H9 (cell line): Measurements from ENCODE around the gene PEAK3. TPM values are rescaled to one million over a fixed set of nuclear protein-coding genes. Genes with fewer than 3 reads are reported as not detected.

ENCODE experiments used
- DNase-seq: peaks from one replicate; pipeline ENCODE4 v3.0.0-alpha.2; 2017
- H2AFZ ChIP-seq: one replicate; pipeline ENCODE4 v1.6.1; 2013; ENCODE audit warnings: mild to moderate bottlenecking, low read length, control low read depth, moderate library complexity
- H2AK5ac ChIP-seq: 2 replicates; pipeline ENCODE4 v1.6.1; 2013; ENCODE audit warnings: low read length, control low read depth, mixed read lengths; ENCODE audit not compliant: insufficient read length
- H2BK120ac ChIP-seq: one replicate; pipeline ENCODE4 v1.6.1; 2013; ENCODE audit warnings: low read depth, mild to moderate bottlenecking, low read length, control low read depth, inconsistent platforms; ENCODE audit not compliant: poor library complexity, severe bottlenecking
- H2BK12ac ChIP-seq: 2 replicates; pipeline ENCODE4 v1.6.1; 2013; ENCODE audit warnings: low read length, control low read depth, mixed read lengths, low read depth; ENCODE audit not compliant: insufficient read length
- H2BK15ac ChIP-seq: 2 replicates; pipeline ENCODE4 v1.6.1; 2013; ENCODE audit warnings: low read depth, low read length, control low read depth
- H2BK20ac ChIP-seq: one replicate; pipeline ENCODE4 v1.6.1; 2013; ENCODE audit warnings: low read depth, mild to moderate bottlenecking, low read length, control low read depth, inconsistent platforms; ENCODE audit not compliant: poor library complexity, severe bottlenecking
- H2BK5ac ChIP-seq: 2 replicates; pipeline ENCODE4 v1.6.1; 2013; ENCODE audit warnings: low read length, control low read depth, mixed read lengths; ENCODE audit not compliant: insufficient read length
- H3K14ac ChIP-seq: 2 replicates; pipeline ENCODE4 v1.6.1; 2013; ENCODE audit warnings: low read length, control low read depth; ENCODE audit not compliant: insufficient read depth
- H3K18ac ChIP-seq: 2 replicates; pipeline ENCODE4 v1.6.1; 2013; ENCODE audit warnings: low read depth, mild to moderate bottlenecking, mixed read lengths, low read length, control low read depth; ENCODE audit not compliant: insufficient read length
- H3K23ac ChIP-seq: 2 replicates; pipeline ENCODE4 v1.6.1; 2013; ENCODE audit warnings: low read length, control low read depth, mixed read lengths, low read depth; ENCODE audit not compliant: insufficient read length
- H3K23me2 ChIP-seq: 2 replicates; pipeline ENCODE4 v1.6.1; 2013; ENCODE audit warnings: low read depth, mild to moderate bottlenecking, mixed read lengths, low read length, control low read depth; ENCODE audit not compliant: insufficient read length, poor library complexity, severe bottlenecking
- H3K27ac ChIP-seq: 2 replicates; pipeline ENCODE4 v1.5.1; 2013; ENCODE audit warnings: low read length, control low read depth, mixed read lengths, low read depth; ENCODE audit not compliant: insufficient read length
- H3K27me3 ChIP-seq: 2 replicates; pipeline ENCODE4 v1.6.1; 2013; ENCODE audit warnings: low read length, control low read depth, inconsistent platforms; ENCODE audit not compliant: insufficient read depth
- H3K4ac ChIP-seq: 2 replicates; pipeline ENCODE4 v1.6.1; 2013; ENCODE audit warnings: low read depth, mild to moderate bottlenecking, control low read depth, inconsistent platforms, low read length, moderate library complexity
- H3K4me1 ChIP-seq: 2 replicates; pipeline ENCODE4 v1.6.1; 2013; ENCODE audit warnings: low read length, control low read depth, inconsistent platforms; ENCODE audit not compliant: insufficient read depth
- H3K4me2 ChIP-seq: 2 replicates; pipeline ENCODE4 v1.6.1; 2013; ENCODE audit warnings: low read length, control low read depth, mixed read lengths; ENCODE audit not compliant: insufficient read length, insufficient read depth
- H3K56ac ChIP-seq: 2 replicates; pipeline ENCODE4 v1.6.1; 2013; ENCODE audit warnings: low read depth, mild to moderate bottlenecking, mixed read lengths, low read length, control low read depth; ENCODE audit not compliant: insufficient read length
- H3K79me1 ChIP-seq: 2 replicates; pipeline ENCODE4 v1.6.1; 2013; ENCODE audit warnings: low read depth, mild to moderate bottlenecking, moderate library complexity, low read length, control low read depth, inconsistent platforms; ENCODE audit not compliant: insufficient read depth, poor library complexity, severe bottlenecking
- H3K79me2 ChIP-seq: 2 replicates; pipeline ENCODE4 v1.6.1; 2013; ENCODE audit warnings: low read length, control low read depth, inconsistent platforms; ENCODE audit not compliant: insufficient read depth
- H3K9ac ChIP-seq: 2 replicates; pipeline ENCODE4 v1.6.1; 2013; ENCODE audit warnings: low read length, control low read depth, mixed read lengths; ENCODE audit not compliant: insufficient read length; ENCODE audit errors: extremely low read depth
- H3K9me3 ChIP-seq: one replicate; pipeline ENCODE4 v1.6.1; 2013; ENCODE audit warnings: low read depth, low read length, inconsistent platforms; ENCODE audit not compliant: control insufficient read depth
- H3T11ph ChIP-seq: one replicate; pipeline ENCODE4 v1.6.1; 2013; ENCODE audit warnings: mild to moderate bottlenecking, low read length, control low read depth, inconsistent platforms
- H4K20me1 ChIP-seq: one replicate; pipeline ENCODE4 v1.6.1; 2013; ENCODE audit not compliant: control insufficient read depth, insufficient read length, insufficient read depth
- H4K5ac ChIP-seq: 2 replicates; pipeline ENCODE4 v1.6.1; 2013; ENCODE audit warnings: low read depth, mild to moderate bottlenecking, mixed read lengths, low read length, control low read depth; ENCODE audit not compliant: insufficient read length
- H4K8ac ChIP-seq: replicated peaks from 2 replicates; pipeline ENCODE4 v1.6.1; 2013; ENCODE audit warnings: low read length, control low read depth, mixed read lengths, low read depth; ENCODE audit not compliant: insufficient read length
- H4K91ac ChIP-seq: 2 replicates; pipeline ENCODE4 v1.6.1; 2013; ENCODE audit warnings: low read depth, mild to moderate bottlenecking, moderate library complexity, mixed read lengths, low read length, control low read depth; ENCODE audit not compliant: insufficient read length
- H3K27ac Mint-ChIP-seq, 3 experiments: 2 replicates in 2 of 3; 3 replicates in 1 of 3; pipeline ENCODE4 v1.8.0; 2020 to 2021; ENCODE audit warnings: mixed read lengths in 3 of 3, mild to moderate bottlenecking in 1 of 3, moderate library complexity in 1 of 3
- H3K27me3 Mint-ChIP-seq: 2 replicates; pipeline ENCODE4 v1.8.0; 2021; ENCODE audit warnings: low read depth, mild to moderate bottlenecking, moderate library complexity, mixed read lengths
- H3K36me3 Mint-ChIP-seq, 3 experiments: 2 replicates in 2 of 3; 3 replicates in 1 of 3; pipeline ENCODE4 v1.8.0; 2020 to 2021; ENCODE audit warnings: low read depth in 3 of 3, mixed read lengths in 3 of 3; ENCODE audit not compliant: insufficient read depth in 1 of 3
- H3K4me1 Mint-ChIP-seq, 2 experiments: 2 replicates each; pipeline ENCODE4 v1.8.0; 2020; ENCODE audit warnings: mixed read lengths in 2 of 2
- H3K4me3 Mint-ChIP-seq, 2 experiments: 2 replicates in 1 of 2; 3 replicates in 1 of 2; pipeline ENCODE4 v1.8.0; 2020 to 2021; ENCODE audit warnings: mild to moderate bottlenecking in 2 of 2, mixed read lengths in 2 of 2, moderate library complexity in 1 of 2
- H3K9me3 Mint-ChIP-seq, 2 experiments: 2 replicates in 1 of 2; 3 replicates in 1 of 2; pipeline ENCODE4 v1.8.0; 2020; ENCODE audit warnings: mild to moderate bottlenecking in 2 of 2, mixed read lengths in 2 of 2, moderate library complexity in 1 of 2
- WGBS: extraction: QIAGEN DNeasy Blood & Tissue Kit; methylation state at CpG from one replicate; pipeline ENCODE4 v1.1.7; 2013; ENCODE audit warnings: missing lambda C conversion rate, low lambda C conversion rate, mixed read lengths; ENCODE audit not compliant: insufficient read length; ENCODE audit errors: extremely low coverage; 5-methylcytosine and 5-hydroxymethylcytosine counted together
- total RNA-seq: library from RNA; stranded (reverse); gene quantifications from 2 replicates; pipeline ENCODE4 v1.2.1, GENCODE V29; 2021
- TF ChIP-seq, protein P1 (sequence below): fragments of 200-600 bp; sonication (generic); conservative IDR thresholded peaks from 3 replicates; pipeline ENCODE4 v1.8.0; 2021; ENCODE audit warnings: antibody characterized with exemption, mild to moderate bottlenecking

The PEAK3 gene
- total RNA-seq, 1 experiment from 2014 or later: not detected

DNA sequence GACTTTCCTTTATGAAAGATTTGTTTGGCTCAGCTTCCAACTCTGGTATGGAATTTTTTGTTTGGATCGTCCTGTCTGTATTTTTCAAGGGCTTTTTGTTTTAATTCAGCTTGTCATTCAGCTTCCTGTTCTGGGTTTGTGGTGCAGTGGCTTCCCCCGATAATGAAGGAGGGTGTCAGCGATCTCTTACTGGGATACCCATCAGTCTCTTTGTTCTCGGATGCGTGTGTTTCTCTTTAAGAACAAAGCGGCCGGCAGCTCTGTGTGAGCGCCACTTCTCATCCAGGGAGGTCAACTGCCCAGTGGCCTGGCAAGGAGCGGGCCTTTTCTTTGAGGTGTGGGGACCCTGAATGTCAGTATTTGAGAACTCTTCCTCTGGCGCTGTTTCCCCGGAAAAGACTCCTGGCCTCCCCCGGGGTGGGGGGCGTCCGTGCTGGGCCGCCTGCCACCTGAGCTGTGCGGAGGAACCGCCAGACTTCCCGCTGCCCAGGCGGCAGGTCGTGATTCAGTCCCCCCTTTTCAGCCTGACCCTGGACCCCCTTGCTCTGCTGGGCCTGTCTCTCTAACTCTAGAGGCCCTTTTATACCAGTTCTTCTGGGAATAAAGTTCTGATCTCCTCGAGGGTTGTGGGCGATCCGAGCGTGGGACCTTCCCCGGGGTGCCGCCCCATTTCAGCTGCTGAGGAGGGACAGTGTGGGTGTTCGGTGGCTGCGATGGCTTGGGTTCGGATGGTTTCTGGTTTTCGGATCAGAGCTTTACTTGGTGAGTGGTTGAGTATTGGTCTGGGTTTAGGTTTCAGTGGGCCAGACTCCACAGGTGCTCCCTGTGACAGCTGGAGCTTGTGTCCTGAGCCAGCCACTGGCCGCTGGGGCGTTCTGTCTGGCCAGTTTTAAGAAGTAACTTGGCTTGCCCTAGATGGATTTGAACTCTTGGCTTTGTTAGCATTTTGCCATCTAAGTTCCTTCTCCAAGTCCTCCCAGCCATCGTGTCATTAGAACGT is 41.9 kb downstream of the PEAK3 start:
- Histone ChIP-seq H3K18ac (no peak overlapping the region), H3K79me2 (peaks cover 55% of the 10 kb centered on the region), H4K5ac (no peak overlapping the region), H2BK5ac (no peak overlapping the region), H3K23ac (no peak overlapping the region), H3K4me1 (peaks cover 4% of the 10 kb centered on the region; the same call in 1 of the 2 replicates), H3K79me1 (peaks cover 13% of the 10 kb centered on the region), H3K23me2 (peaks cover 6% of the 10 kb centered on the region), H4K91ac (no peak overlapping the region), H3K27ac (no peak overlapping the region), H2AFZ (no peak overlapping the region), H2BK120ac (no peak overlapping the region), H4K20me1 (peaks cover 2% of the 10 kb centered on the region), H3K4ac (no peak overlapping the region), H3K9ac (peak overlapping the region; percentile 11), H2BK15ac (no peak overlapping the region), H2BK20ac (no peak overlapping the region), H2AK5ac (no peak overlapping the region), H4K8ac (no peak overlapping the region), H3K27me3 (no peaks in the 10 kb centered on the region), H2BK12ac (no peak overlapping the region), H3K9me3 (no peaks in the 10 kb centered on the region), H3K56ac (no peak overlapping the region), H3K4me2 (no peak overlapping the region), H3K14ac (no peak overlapping the region), H3T11ph (no peak overlapping the region)
- H3K27ac Mint-ChIP-seq: peak overlapping the region in 2 of 3 experiments; percentile 78 to 87; a peak in 4 of 7 replicates
- no peak for DNase-seq
- TF ChIP-seq, protein P1, sequence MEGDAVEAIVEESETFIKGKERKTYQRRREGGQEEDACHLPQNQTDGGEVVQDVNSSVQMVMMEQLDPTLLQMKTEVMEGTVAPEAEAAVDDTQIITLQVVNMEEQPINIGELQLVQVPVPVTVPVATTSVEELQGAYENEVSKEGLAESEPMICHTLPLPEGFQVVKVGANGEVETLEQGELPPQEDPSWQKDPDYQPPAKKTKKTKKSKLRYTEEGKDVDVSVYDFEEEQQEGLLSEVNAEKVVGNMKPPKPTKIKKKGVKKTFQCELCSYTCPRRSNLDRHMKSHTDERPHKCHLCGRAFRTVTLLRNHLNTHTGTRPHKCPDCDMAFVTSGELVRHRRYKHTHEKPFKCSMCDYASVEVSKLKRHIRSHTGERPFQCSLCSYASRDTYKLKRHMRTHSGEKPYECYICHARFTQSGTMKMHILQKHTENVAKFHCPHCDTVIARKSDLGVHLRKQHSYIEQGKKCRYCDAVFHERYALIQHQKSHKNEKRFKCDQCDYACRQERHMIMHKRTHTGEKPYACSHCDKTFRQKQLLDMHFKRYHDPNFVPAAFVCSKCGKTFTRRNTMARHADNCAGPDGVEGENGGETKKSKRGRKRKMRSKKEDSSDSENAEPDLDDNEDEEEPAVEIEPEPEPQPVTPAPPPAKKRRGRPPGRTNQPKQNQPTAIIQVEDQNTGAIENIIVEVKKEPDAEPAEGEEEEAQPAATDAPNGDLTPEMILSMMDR: no peak
- H3K36me3 Mint-ChIP-seq: peaks cover 22 to 63% (median 50%) of the 10 kb centered on the region in 3 experiments
- H3K9me3 Mint-ChIP-seq: peaks cover 0 to 3% of the 10 kb centered on the region in 2 experiments; a peak in 1 of 5 replicates
- peak overlapping the region; percentile 79 to 97 for H3K4me3 Mint-ChIP-seq
- no CpG with 5 or more reads among the region's 34 CpGs for WGBS
- no peaks in the 10 kb centered on the region; the same call in 1 of the 2 replicates for H3K27me3 Mint-ChIP-seq
- H3K4me1 Mint-ChIP-seq: peaks cover 40 to 44% of the 10 kb centered on the region in 2 experiments
